Measurements from ENCODE around the gene DYNLRB1. TPM values are rescaled to one million over a fixed set of nuclear protein-coding genes. Genes with fewer than 3 reads are reported as not detected.

DYNLRB1 gene
- polyA plus RNA-seq, 3 donors, result 139 to 166 (median 148) TPM

GRCh38 chr20:34581341-34582184 lies 65.3 kb downstream of the DYNLRB1 start:
- H3K9me3 Mint-ChIP-seq, result no peaks in the 10 kb centered on the region
- peaks cover 10 to 12% of the 10 kb centered on the region in 2 donors for H3K4me1 ChIP-seq (ENCODE audit: control insufficient read depth in 1 of 2, insufficient read depth in 2 of 2, low read length in 2 of 2)
- intact Hi-C loops (cut with micrococcal nuclease), result no loop called here
- peaks cover 17% of the 10 kb centered on the region for H3K4me1 Mint-ChIP-seq
- no peaks in the 10 kb centered on the region for H3K9me3 ChIP-seq (replicated peaks in 1 of 2; ENCODE audit: control insufficient read depth in 1 of 2, insufficient read depth in 1 of 2, low read length in 2 of 2)
- peak overlapping the region in 2 of 7 donors; percentile 36 to 52 for H3K27ac Mint-ChIP-seq
- no peak for DNase-seq
- 94% methylated on average over 2 of the region's 11 CpGs for WGBS (ENCODE audit: insufficient coverage)
- no peak overlapping the region for H3K4me3 Mint-ChIP-seq
- no peak for TF ChIP-seq CTCF (IDR thresholded peaks at IDR 0.05)
- no peaks in the 10 kb centered on the region for H3K79me2 ChIP-seq (ENCODE audit: insufficient read depth, low read length)
- no peak overlapping the region for H3K4me3 ChIP-seq (replicated peaks in 1 of 3; ENCODE audit: low read depth in 2 of 3, low read length in 3 of 3)
- H4K20me1 ChIP-seq (ENCODE audit: insufficient read depth, low read length), result no peaks in the 10 kb centered on the region
- peaks cover 11 to 44% of the 10 kb centered on the region in 2 donors for H3K36me3 ChIP-seq (replicated peaks in 1 of 2; ENCODE audit: control insufficient read depth in 1 of 2, insufficient read depth in 2 of 2, low read length in 2 of 2)
- peaks cover 0 to 2% (median 0%) of the 10 kb centered on the region in 3 donors for H3K27me3 Mint-ChIP-seq (ENCODE audit: low read depth in 3 of 3)
- no peaks in the 10 kb centered on the region for H3K27me3 ChIP-seq (ENCODE audit: control insufficient read depth in 2 of 2, insufficient read depth in 2 of 2, low read length in 2 of 2)
- no peak overlapping the region for H3K4me2 ChIP-seq (replicated peaks; ENCODE audit: extremely low read depth, low read length, poor library complexity, severe bottlenecking)
- peak overlapping the region in 1 of 2 donors; percentile 13 for H3K27ac ChIP-seq (ENCODE audit: low read depth in 1 of 2, low read length in 2 of 2)
- no peak overlapping the region for H2AFZ ChIP-seq (ENCODE audit: insufficient read depth, low read depth, low read length, poor library complexity, severe bottlenecking)
- H3K36me3 Mint-ChIP-seq, result peaks cover 18 to 28% of the 10 kb centered on the region in 2 donors
- no peak overlapping the region for H3K9ac ChIP-seq (ENCODE audit: insufficient read depth, low read length, poor library complexity, severe bottlenecking)

- no peak overlapping the region for H3K4me3 Mint-ChIP-seq
- peak overlapping the region in 1 of 7 donors; percentile 22 for H3K27ac Mint-ChIP-seq
- no CpG with 5 or more reads among the region's 4 CpGs for WGBS (ENCODE audit: insufficient coverage)
Measured at GRCh38 chr20:34582221-34582620, 66.0 kb downstream of the DYNLRB1 start.

More at GRCh38 chr20:34582221-34582620, 66.0 kb downstream of the DYNLRB1 start:
- Histone ChIP-seq H3K79me2 (ENCODE audit: insufficient read depth, low read length) (no peaks in the 10 kb centered on the region), H2AFZ (ENCODE audit: insufficient read depth, low read depth, low read length, poor library complexity, severe bottlenecking) (no peak overlapping the region), H3K4me1 (ENCODE audit: control insufficient read depth in 1 of 2, insufficient read depth in 2 of 2, low read length in 2 of 2) (peaks cover 10 to 12% of the 10 kb centered on the region in 2 donors), H3K27me3 (ENCODE audit: control insufficient read depth in 2 of 2, insufficient read depth in 2 of 2, low read length in 2 of 2) (no peaks in the 10 kb centered on the region), H3K4me2 (replicated peaks; ENCODE audit: extremely low read depth, low read length, poor library complexity, severe bottlenecking) (no peak overlapping the region), H3K9me3 (replicated peaks in 1 of 2; ENCODE audit: control insufficient read depth in 1 of 2, insufficient read depth in 1 of 2, low read length in 2 of 2) (no peaks in the 10 kb centered on the region), H3K27ac (ENCODE audit: low read depth in 1 of 2, low read length in 2 of 2) (no peak overlapping the region), H3K36me3 (replicated peaks in 1 of 2; ENCODE audit: control insufficient read depth in 1 of 2, insufficient read depth in 2 of 2, low read length in 2 of 2) (peaks cover 11 to 50% of the 10 kb centered on the region in 2 donors), H3K4me3 (replicated peaks in 1 of 3; ENCODE audit: low read depth in 2 of 3, low read length in 3 of 3) (no peak overlapping the region), H4K20me1 (ENCODE audit: insufficient read depth, low read length) (no peaks in the 10 kb centered on the region), H3K9ac (ENCODE audit: insufficient read depth, low read length, poor library complexity, severe bottlenecking) (no peak overlapping the region)
- no peak for TF ChIP-seq CTCF (IDR thresholded peaks at IDR 0.05)
- no peak for DNase-seq
- intact Hi-C loops (cut with micrococcal nuclease), result no loop called here
- peaks cover 0 to 2% (median 0%) of the 10 kb centered on the region in 3 donors for H3K27me3 Mint-ChIP-seq (ENCODE audit: low read depth in 3 of 3)
- no peaks in the 10 kb centered on the region for H3K9me3 Mint-ChIP-seq
- peaks cover 17% of the 10 kb centered on the region for H3K4me1 Mint-ChIP-seq
- H3K36me3 Mint-ChIP-seq, result peaks cover 20 to 28% of the 10 kb centered on the region in 2 donors
